K562 (cell line): ENCODE data around the gene YARS1. TPM values are rescaled to one million over a fixed set of nuclear protein-coding genes. Genes with fewer than 3 reads are reported as not detected.

Experiments
- BACH1 ChIP-seq: fragments of 200-800 bp; sonication (Bioruptor generic); IDR thresholded peaks from 2 replicates; pipeline ENCODE4 v1.6.1; 2016; ENCODE audit warnings: missing genetic modification characterization, missing compliant biosample characterization
- BCLAF1 ChIP-seq, 2 experiments: fragments of 450-650 bp in 1 of 2; IDR thresholded peaks; 2 replicates each; pipeline ENCODE4 v1.6.1; 2011 to 2017; ENCODE audit warnings: low read depth in 2 of 2, antibody characterized with exemption in 1 of 2, borderline replicate concordance in 1 of 2, low read length in 1 of 2, mild to moderate bottlenecking in 1 of 2, mixed read lengths in 1 of 2; ENCODE audit not compliant: control insufficient read depth in 1 of 2
- CBX3 ChIP-seq, 2 experiments: IDR thresholded peaks; 1 replicate in 1 of 2; 2 replicates in 1 of 2; pipeline ENCODE4 v1.6.1; 2012; ENCODE audit warnings: inconsistent platforms in 2 of 2, low read length in 2 of 2, borderline replicate concordance in 1 of 2, control low read depth in 1 of 2
- FOXO4 ChIP-seq: fragments of 450-650 bp; formaldehyde crosslinking; IDR thresholded peaks from 2 replicates; pipeline ENCODE4 v1.4.0; 2020; ENCODE audit warnings: mild to moderate bottlenecking, moderate library complexity
- KLF10 ChIP-seq: fragments of 250-450 bp; sonication (Bioruptor Pico); IDR thresholded peaks from 2 replicates; pipeline ENCODE4 v1.6.1; 2021; ENCODE audit warnings: matching md5 sums
- KLF13 ChIP-seq: fragments of 450-650 bp; IDR thresholded peaks from 2 replicates; pipeline ENCODE4 v1.6.1; 2016; ENCODE audit warnings: missing genetic modification characterization, low read depth, mild to moderate bottlenecking, missing compliant biosample characterization, moderate library complexity, borderline replicate concordance
- MLX ChIP-seq, 2 experiments: fragments of 450-650 bp in 1 of 2; sonication (generic) in 1 of 2; formaldehyde crosslinking; conservative IDR thresholded peaks; 2 replicates each; pipeline versions ENCODE4 v1.4.0 to v1.8.1; 2020 to 2022; ENCODE audit warnings: mild to moderate bottlenecking in 1 of 2, missing genetic modification reagents in 1 of 2
- NCOA6 ChIP-seq: fragments of 450-650 bp; IDR thresholded peaks from 2 replicates; pipeline ENCODE4 v1.6.1; 2017; ENCODE audit warnings: mild to moderate bottlenecking
- NFE2L1 ChIP-seq: fragments of 450-650 bp; IDR thresholded peaks from 2 replicates; pipeline ENCODE4 v1.6.1; 2016; ENCODE audit warnings: missing genetic modification characterization, low read depth, mild to moderate bottlenecking, missing compliant biosample characterization, moderate library complexity, borderline replicate concordance
- RFX5 ChIP-seq: IDR thresholded peaks from 2 replicates; pipeline ENCODE4 v1.6.1; 2011; ENCODE audit warnings: low read depth, mild to moderate bottlenecking, improper control_type of control experiment, low read length
- ZNF830 ChIP-seq: fragments of 250-450 bp; sonication (Bioruptor Pico); IDR thresholded peaks from 2 replicates; pipeline ENCODE4 v1.5.0; 2021; ENCODE audit warnings: mild to moderate bottlenecking
- polyA plus RNA-seq, 8 experiments: library from polyadenylated mRNA; depleted of rRNA in 4 of 8; stranded (reverse) in 5 of 8; unstranded in 3 of 8; fragments of >200 nt; fragmentation: Nextera tagmentation in 2 of 8; fragmentation: Illumina TruSeq in 1 of 8; extraction: Ambion mirVana in 2 of 8; extraction: Trizol in 1 of 8; gene quantifications; 2 replicates each; pipeline versions ENCODE4 v1.2.1 to v1.2.3, GENCODE V29; 2011 to 2014; ENCODE audit warnings: inconsistent platforms in 1 of 8, missing spikeins in 1 of 8
- total RNA-seq, 7 experiments: library from RNA; depleted of rRNA in 6 of 7; stranded (reverse); fragments of >200 nt in 6 of 7; fragmentation: Illumina TruSeq in 2 of 7; extraction: Trizol in 2 of 7; gene quantifications; 2 replicates each; pipeline versions ENCODE4 v1.2.1 to v1.2.3, GENCODE V29; 2011 to 2021; ENCODE audit warnings: low replicate concordance in 1 of 7
- TF ChIP-seq, protein P1 (sequence below): fragments of 150-350 bp; IDR thresholded peaks from 2 replicates; pipeline ENCODE4 v1.6.1; 2014; ENCODE audit warnings: low read depth, mild to moderate bottlenecking, low read length, borderline replicate concordance
- TF ChIP-seq, protein P2 (sequence below): fragments of 450-650 bp; IDR thresholded peaks from one replicate; pipeline ENCODE4 v1.6.1; 2018; ENCODE audit warnings: mild to moderate bottlenecking, moderate library complexity; ENCODE audit not compliant: partially characterized antibody
- TF ChIP-seq, protein P3 (sequence below): fragments of 250-450 bp; sonication (Bioruptor Pico); IDR thresholded peaks from 2 replicates; pipeline ENCODE4 v1.8.0; 2022; ENCODE audit warnings: inconsistent platforms, mild to moderate bottlenecking, moderate library complexity, borderline replicate concordance

YARS1 gene
- total and polyA plus RNA-seq, 9 of the 15 experiments (the other 6 are each of a cell fraction or from before 2014, with no cell fraction given): 66.2 to 336 (median 201) TPM

- TF ChIP-seq, protein P1, sequence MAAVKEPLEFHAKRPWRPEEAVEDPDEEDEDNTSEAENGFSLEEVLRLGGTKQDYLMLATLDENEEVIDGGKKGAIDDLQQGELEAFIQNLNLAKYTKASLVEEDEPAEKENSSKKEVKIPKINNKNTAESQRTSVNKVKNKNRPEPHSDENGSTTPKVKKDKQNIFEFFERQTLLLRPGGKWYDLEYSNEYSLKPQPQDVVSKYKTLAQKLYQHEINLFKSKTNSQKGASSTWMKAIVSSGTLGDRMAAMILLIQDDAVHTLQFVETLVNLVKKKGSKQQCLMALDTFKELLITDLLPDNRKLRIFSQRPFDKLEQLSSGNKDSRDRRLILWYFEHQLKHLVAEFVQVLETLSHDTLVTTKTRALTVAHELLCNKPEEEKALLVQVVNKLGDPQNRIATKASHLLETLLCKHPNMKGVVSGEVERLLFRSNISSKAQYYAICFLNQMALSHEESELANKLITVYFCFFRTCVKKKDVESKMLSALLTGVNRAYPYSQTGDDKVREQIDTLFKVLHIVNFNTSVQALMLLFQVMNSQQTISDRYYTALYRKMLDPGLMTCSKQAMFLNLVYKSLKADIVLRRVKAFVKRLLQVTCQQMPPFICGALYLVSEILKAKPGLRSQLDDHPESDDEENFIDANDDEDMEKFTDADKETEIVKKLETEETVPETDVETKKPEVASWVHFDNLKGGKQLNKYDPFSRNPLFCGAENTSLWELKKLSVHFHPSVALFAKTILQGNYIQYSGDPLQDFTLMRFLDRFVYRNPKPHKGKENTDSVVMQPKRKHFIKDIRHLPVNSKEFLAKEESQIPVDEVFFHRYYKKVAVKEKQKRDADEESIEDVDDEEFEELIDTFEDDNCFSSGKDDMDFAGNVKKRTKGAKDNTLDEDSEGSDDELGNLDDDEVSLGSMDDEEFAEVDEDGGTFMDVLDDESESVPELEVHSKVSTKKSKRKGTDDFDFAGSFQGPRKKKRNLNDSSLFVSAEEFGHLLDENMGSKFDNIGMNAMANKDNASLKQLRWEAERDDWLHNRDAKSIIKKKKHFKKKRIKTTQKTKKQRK: no peak
- TF ChIP-seq, protein P2, sequence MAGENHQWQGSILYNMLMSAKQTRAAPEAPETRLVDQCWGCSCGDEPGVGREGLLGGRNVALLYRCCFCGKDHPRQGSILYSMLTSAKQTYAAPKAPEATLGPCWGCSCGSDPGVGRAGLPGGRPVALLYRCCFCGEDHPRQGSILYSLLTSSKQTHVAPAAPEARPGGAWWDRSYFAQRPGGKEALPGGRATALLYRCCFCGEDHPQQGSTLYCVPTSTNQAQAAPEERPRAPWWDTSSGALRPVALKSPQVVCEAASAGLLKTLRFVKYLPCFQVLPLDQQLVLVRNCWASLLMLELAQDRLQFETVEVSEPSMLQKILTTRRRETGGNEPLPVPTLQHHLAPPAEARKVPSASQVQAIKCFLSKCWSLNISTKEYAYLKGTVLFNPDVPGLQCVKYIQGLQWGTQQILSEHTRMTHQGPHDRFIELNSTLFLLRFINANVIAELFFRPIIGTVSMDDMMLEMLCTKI: no peak
- no peak for TF ChIP-seq RFX5
- TF ChIP-seq KLF13 (tag): no peak
- TF ChIP-seq, protein P3, sequence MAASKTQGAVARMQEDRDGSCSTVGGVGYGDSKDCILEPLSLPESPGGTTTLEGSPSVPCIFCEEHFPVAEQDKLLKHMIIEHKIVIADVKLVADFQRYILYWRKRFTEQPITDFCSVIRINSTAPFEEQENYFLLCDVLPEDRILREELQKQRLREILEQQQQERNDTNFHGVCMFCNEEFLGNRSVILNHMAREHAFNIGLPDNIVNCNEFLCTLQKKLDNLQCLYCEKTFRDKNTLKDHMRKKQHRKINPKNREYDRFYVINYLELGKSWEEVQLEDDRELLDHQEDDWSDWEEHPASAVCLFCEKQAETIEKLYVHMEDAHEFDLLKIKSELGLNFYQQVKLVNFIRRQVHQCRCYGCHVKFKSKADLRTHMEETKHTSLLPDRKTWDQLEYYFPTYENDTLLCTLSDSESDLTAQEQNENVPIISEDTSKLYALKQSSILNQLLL: no peak
- TF ChIP-seq MLX (CRISPR knock-in tag; conservative IDR thresholded peaks at IDR 0.05): no peak
- peak in 1 of 2 experiments; percentile 54; a peak in 1 of 4 replicates for TF ChIP-seq BCLAF1 (IDR thresholded peaks at IDR 0.05; ENCODE audit: borderline replicate concordance in 1 of 2, control insufficient read depth in 1 of 2, low read depth in 2 of 2, low read length in 1 of 2)
- no peak for TF ChIP-seq NCOA6
- TF ChIP-seq NFE2L1: no peak
- TF ChIP-seq KLF10 (CRISPR knock-in tag): no peak
- TF ChIP-seq CBX3 (IDR thresholded peaks at IDR 0.05; ENCODE audit: borderline replicate concordance in 1 of 2, low read length in 2 of 2): peak in 1 of 2 experiments; percentile 90; a peak in 2 of 3 replicates
- no peak for TF ChIP-seq ZNF830 (CRISPR knock-in tag)
- TF ChIP-seq FOXO4 (CRISPR knock-in tag): no peak
- TF ChIP-seq BACH1 (tag): peak; percentile 68
Observed at GRCh38 chr1:32757213-32757895, 59.8 kb downstream of the YARS1 start (continued).
